Measurements from ENCODE around the gene ARHGAP36.

The ARHGAP36 gene

DNA sequence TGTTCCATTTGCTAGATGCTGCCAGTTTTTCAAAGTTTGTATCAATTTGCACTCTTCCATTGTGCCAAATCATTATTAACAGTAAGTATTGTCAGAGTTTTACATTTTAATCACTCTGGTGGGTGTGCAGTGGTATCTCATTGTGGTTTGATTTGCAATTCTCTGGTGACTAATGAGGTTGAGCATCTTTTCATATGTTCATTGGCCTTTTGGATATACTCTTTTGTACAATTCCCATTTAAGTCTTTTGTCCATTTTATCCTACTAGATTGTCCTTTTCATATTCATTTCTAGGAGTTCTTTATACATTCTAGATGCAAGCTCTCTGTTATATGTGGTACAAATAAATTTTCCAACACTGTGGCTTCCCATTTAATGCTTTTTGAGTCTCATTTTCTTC lies 17.4 kb upstream of the ARHGAP36 start:
- Histone ChIP-seq H2BK120ac (ENCODE audit: low read depth, low read length) (no peak overlapping the region), H4K5ac (ENCODE audit: low read length) (no peak overlapping the region), H4K8ac (ENCODE audit: low read depth, low read length) (no peak overlapping the region), H3K56ac (ENCODE audit: low read length) (no peak overlapping the region), H3K9ac (ENCODE audit: low read length) (no peak overlapping the region), H3K4me2 (ENCODE audit: low read length) (no peak overlapping the region), H2AK5ac (ENCODE audit: low read length) (no peak overlapping the region), H2BK15ac (replicated peaks; ENCODE audit: low read depth) (no peak overlapping the region), H3K4ac (ENCODE audit: low read depth, low read length) (no peak overlapping the region), H3K23ac (ENCODE audit: low read length) (no peak overlapping the region), H3K79me2 (ENCODE audit: control insufficient read depth, insufficient read depth, low read length) (no peaks in the 10 kb centered on the region), H3K27ac (ENCODE audit: low read depth, low read length) (no peak overlapping the region), H3K4me3 (ENCODE audit: low read length) (no peak overlapping the region), H2BK5ac (ENCODE audit: low read length) (no peak overlapping the region), H3K18ac (ENCODE audit: low read length) (no peak overlapping the region), H3K4me1 (ENCODE audit: control insufficient read depth, low read depth, low read length) (no peaks in the 10 kb centered on the region), H3K36me3 (ENCODE audit: control insufficient read depth, insufficient read depth, low read length) (no peaks in the 10 kb centered on the region), H3K27me3 (ENCODE audit: insufficient read depth, low read length, poor library complexity) (no peaks in the 10 kb centered on the region), H3K79me1 (ENCODE audit: low read length) (no peaks in the 10 kb centered on the region)
- no peak for DNase-seq

DNA sequence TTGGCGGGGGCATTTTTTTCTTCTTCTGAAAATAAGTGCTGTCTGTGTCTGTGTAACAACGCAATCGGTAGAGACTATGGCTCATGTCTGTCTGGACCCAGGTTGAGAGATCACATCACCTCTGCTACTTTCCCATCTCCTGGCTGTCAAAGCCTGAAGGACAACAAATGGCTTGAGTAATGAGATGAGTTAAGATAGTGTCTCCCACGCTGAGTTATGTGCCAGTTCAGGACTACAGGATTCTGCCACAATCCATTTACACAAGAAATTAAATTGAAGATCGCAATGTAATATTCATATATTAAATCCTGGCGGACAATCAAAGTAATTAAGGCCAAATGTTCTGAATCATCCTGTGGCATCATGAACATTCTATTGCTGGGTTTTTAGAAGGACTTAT lies 16.5 kb upstream of the ARHGAP36 start:
- WGBS (ENCODE audit: extremely low coverage, insufficient coverage, low lambda C conversion rate) = no CpG with 5 or more reads among the region's 6 CpGs
- Histone ChIP-seq H3K9ac (ENCODE audit: low read length) (no peak overlapping the region), H3K4me3 (ENCODE audit: low read length) (no peak overlapping the region), H3K27me3 (ENCODE audit: insufficient read depth, low read length, poor library complexity) (no peaks in the 10 kb centered on the region), H3K4me2 (ENCODE audit: low read length) (no peak overlapping the region), H4K8ac (ENCODE audit: low read depth, low read length) (no peak overlapping the region), H3K36me3 (ENCODE audit: control insufficient read depth, insufficient read depth, low read length) (no peaks in the 10 kb centered on the region), H4K5ac (ENCODE audit: low read length) (no peak overlapping the region), H2BK120ac (ENCODE audit: low read depth, low read length) (no peak overlapping the region), H3K4ac (ENCODE audit: low read depth, low read length) (no peak overlapping the region), H2BK15ac (replicated peaks; ENCODE audit: low read depth) (no peak overlapping the region), H3K18ac (ENCODE audit: low read length) (no peak overlapping the region), H3K79me2 (ENCODE audit: control insufficient read depth, insufficient read depth, low read length) (no peaks in the 10 kb centered on the region), H3K4me1 (ENCODE audit: control insufficient read depth, low read depth, low read length) (no peaks in the 10 kb centered on the region), H3K23ac (ENCODE audit: low read length) (no peak overlapping the region), H3K56ac (ENCODE audit: low read length) (no peak overlapping the region), H3K79me1 (ENCODE audit: low read length) (no peaks in the 10 kb centered on the region), H3K27ac (ENCODE audit: low read depth, low read length) (no peak overlapping the region), H2BK5ac (ENCODE audit: low read length) (no peak overlapping the region), H2AK5ac (ENCODE audit: low read length) (no peak overlapping the region)
- DNase-seq = no peak

DNA sequence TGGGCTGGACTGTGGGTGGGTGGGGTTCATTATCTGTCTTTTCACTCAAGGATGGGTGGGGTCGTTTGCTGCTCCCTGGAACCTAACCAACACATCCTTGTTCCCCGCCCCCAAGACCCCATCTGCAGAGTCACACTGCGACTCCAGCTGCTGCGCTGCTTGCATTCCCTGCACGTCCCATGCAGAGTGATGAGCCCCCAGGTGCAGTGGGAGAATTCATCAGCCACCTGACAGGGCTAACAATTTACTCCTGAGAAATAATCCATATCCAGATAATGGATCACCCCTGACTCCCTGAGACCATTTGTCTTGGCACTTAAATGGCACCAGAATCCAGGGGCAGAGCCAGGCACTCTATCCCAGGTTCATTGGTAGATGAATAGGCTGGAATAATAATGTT lies 12.4 kb upstream of the ARHGAP36 start:
- Histone ChIP-seq H3K79me2 (ENCODE audit: control insufficient read depth, insufficient read depth, low read length) (no peaks in the 10 kb centered on the region), H3K36me3 (ENCODE audit: control insufficient read depth, insufficient read depth, low read length) (no peaks in the 10 kb centered on the region), H3K27me3 (ENCODE audit: insufficient read depth, low read length, poor library complexity) (no peaks in the 10 kb centered on the region), H2BK120ac (ENCODE audit: low read depth, low read length) (no peak overlapping the region), H3K79me1 (ENCODE audit: low read length) (no peaks in the 10 kb centered on the region), H3K4me3 (ENCODE audit: low read length) (no peak overlapping the region), H3K23ac (ENCODE audit: low read length) (no peak overlapping the region), H2AK5ac (ENCODE audit: low read length) (no peak overlapping the region), H3K18ac (ENCODE audit: low read length) (no peak overlapping the region), H3K4ac (ENCODE audit: low read depth, low read length) (no peak overlapping the region), H3K27ac (ENCODE audit: low read depth, low read length) (no peak overlapping the region), H2BK15ac (replicated peaks; ENCODE audit: low read depth) (no peak overlapping the region), H3K9ac (ENCODE audit: low read length) (no peak overlapping the region), H4K8ac (ENCODE audit: low read depth, low read length) (no peak overlapping the region), H3K4me2 (ENCODE audit: low read length) (no peak overlapping the region), H3K56ac (ENCODE audit: low read length) (no peak overlapping the region), H2BK5ac (ENCODE audit: low read length) (no peak overlapping the region), H4K5ac (ENCODE audit: low read length) (no peak overlapping the region), H3K4me1 (ENCODE audit: control insufficient read depth, low read depth, low read length) (no peaks in the 10 kb centered on the region)
- no CpG with 5 or more reads among the region's 5 CpGs for WGBS (ENCODE audit: extremely low coverage, insufficient coverage, low lambda C conversion rate)
- no peak for DNase-seq

DNA sequence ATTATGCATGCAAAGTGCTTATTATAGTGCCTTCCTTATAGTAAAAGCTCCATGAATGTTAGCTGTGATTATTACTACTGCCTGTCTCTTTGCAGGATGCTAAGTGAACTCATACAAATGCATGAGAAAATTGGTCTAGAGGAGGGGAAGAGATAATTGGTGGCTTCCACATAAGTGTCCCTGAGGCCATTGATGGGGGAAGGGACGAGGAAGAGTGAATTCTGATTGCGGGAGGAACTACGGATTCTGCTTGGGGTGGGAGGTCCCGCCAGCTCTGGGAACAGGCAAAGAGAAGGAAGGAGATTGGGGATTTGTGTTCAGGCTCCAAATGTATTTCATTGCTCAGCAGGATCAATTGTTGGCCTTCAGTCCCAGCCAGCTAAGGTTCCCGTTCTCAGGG lies 11.6 kb upstream of the ARHGAP36 start:
- no peak overlapping the region for H3K4me2 ChIP-seq (ENCODE audit: low read length)
- H3K56ac ChIP-seq (ENCODE audit: low read length) = no peak overlapping the region
- no peak overlapping the region for H4K8ac ChIP-seq (ENCODE audit: low read depth, low read length)
- no peak overlapping the region for H2BK5ac ChIP-seq (ENCODE audit: low read length)
- no peak overlapping the region for H3K4me3 ChIP-seq (ENCODE audit: low read length)
- no peak overlapping the region for H2AK5ac ChIP-seq (ENCODE audit: low read length)
- no peaks in the 10 kb centered on the region for H3K79me1 ChIP-seq (ENCODE audit: low read length)
- no peak overlapping the region for H2BK15ac ChIP-seq (replicated peaks; ENCODE audit: low read depth)
- no peak overlapping the region for H4K5ac ChIP-seq (ENCODE audit: low read length)
- no peaks in the 10 kb centered on the region for H3K27me3 ChIP-seq (ENCODE audit: insufficient read depth, low read length, poor library complexity)
- H3K18ac ChIP-seq (ENCODE audit: low read length) = no peak overlapping the region
- no peak overlapping the region for H3K23ac ChIP-seq (ENCODE audit: low read length)
- H3K4me1 ChIP-seq (ENCODE audit: control insufficient read depth, low read depth, low read length) = no peaks in the 10 kb centered on the region
- DNase-seq = no peak
- H3K36me3 ChIP-seq (ENCODE audit: control insufficient read depth, insufficient read depth, low read length) = no peaks in the 10 kb centered on the region
- H2BK120ac ChIP-seq (ENCODE audit: low read depth, low read length) = no peak overlapping the region
- no peak overlapping the region for H3K27ac ChIP-seq (ENCODE audit: low read depth, low read length)
- WGBS (ENCODE audit: extremely low coverage, insufficient coverage, low lambda C conversion rate) = no CpG with 5 or more reads among the region's 5 CpGs
- no peak overlapping the region for H3K9ac ChIP-seq (ENCODE audit: low read length)
- no peak overlapping the region for H3K4ac ChIP-seq (ENCODE audit: low read depth, low read length)
- H3K79me2 ChIP-seq (ENCODE audit: control insufficient read depth, insufficient read depth, low read length) = no peaks in the 10 kb centered on the region

DNA sequence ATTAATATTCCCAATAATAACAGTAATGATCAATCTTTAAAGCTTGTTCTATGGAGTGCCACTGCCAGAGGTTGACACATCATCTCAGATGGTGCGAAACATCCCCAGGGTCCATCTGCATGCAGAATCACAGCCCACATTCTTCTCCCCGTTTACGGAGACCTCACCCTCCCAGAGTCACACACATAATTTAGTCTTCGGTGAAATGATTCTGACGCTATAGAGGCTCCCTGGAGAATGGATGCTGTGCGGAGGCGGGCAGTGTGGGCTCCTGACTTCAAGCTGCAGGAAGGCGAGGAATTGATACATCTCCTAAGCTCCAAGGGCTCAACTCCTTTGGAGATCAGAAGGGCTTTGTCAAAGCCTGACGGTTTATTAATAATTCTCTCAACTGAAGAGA lies 11.0 kb upstream of the ARHGAP36 start:
- no peaks in the 10 kb centered on the region for H3K79me2 ChIP-seq (ENCODE audit: control insufficient read depth, insufficient read depth, low read length)
- no peak overlapping the region for H3K56ac ChIP-seq (ENCODE audit: low read length)
- H4K5ac ChIP-seq (ENCODE audit: low read length) = no peak overlapping the region
- H2BK120ac ChIP-seq (ENCODE audit: low read depth, low read length) = no peak overlapping the region
- H2BK15ac ChIP-seq (replicated peaks; ENCODE audit: low read depth) = no peak overlapping the region
- WGBS (ENCODE audit: extremely low coverage, insufficient coverage, low lambda C conversion rate) = no CpG with 5 or more reads among the region's 9 CpGs
- no peaks in the 10 kb centered on the region for H3K27me3 ChIP-seq (ENCODE audit: insufficient read depth, low read length, poor library complexity)
- H3K4me3 ChIP-seq (ENCODE audit: low read length) = no peak overlapping the region
- no peak overlapping the region for H2BK5ac ChIP-seq (ENCODE audit: low read length)
- no peak for DNase-seq
- H4K8ac ChIP-seq (ENCODE audit: low read depth, low read length) = no peak overlapping the region
- no peak overlapping the region for H3K9ac ChIP-seq (ENCODE audit: low read length)
- no peak overlapping the region for H2AK5ac ChIP-seq (ENCODE audit: low read length)
- H3K36me3 ChIP-seq (ENCODE audit: control insufficient read depth, insufficient read depth, low read length) = no peaks in the 10 kb centered on the region
- no peak overlapping the region for H3K23ac ChIP-seq (ENCODE audit: low read length)
- no peak overlapping the region for H3K27ac ChIP-seq (ENCODE audit: low read depth, low read length)
- no peaks in the 10 kb centered on the region for H3K79me1 ChIP-seq (ENCODE audit: low read length)
- no peak overlapping the region for H3K18ac ChIP-seq (ENCODE audit: low read length)
- H3K4ac ChIP-seq (ENCODE audit: low read depth, low read length) = no peak overlapping the region
- H3K4me1 ChIP-seq (ENCODE audit: control insufficient read depth, low read depth, low read length) = no peaks in the 10 kb centered on the region
- no peak overlapping the region for H3K4me2 ChIP-seq (ENCODE audit: low read length)

DNA sequence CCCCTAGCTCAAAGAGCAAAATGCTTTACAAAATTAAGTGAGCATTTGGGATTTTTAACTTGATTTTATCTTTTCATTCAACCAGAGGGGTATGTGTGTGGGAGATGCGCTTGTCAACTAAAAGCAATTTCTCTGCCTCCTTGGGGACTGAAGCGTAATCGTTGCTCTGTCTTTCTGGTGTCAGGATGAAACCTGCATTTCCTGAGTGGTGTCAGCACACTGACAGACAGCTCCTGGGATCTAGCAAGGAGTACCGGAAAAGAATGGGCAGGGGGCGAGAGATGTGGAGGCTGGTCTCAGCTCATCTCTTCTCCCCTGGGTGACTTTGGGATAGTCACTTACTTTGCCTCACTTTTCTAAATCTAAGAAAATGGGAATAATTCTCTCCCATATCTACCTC lies 5.1 kb upstream of the ARHGAP36 start:
- no peak overlapping the region for H3K27ac ChIP-seq (ENCODE audit: low read depth, low read length)

More for the DNA sequence above, 5.1 kb upstream of the ARHGAP36 start:
- Histone ChIP-seq H3K4me2 (ENCODE audit: low read length) (no peak overlapping the region), H3K56ac (ENCODE audit: low read length) (no peak overlapping the region), H3K79me2 (ENCODE audit: control insufficient read depth, insufficient read depth, low read length) (no peaks in the 10 kb centered on the region), H3K4me3 (ENCODE audit: low read length) (no peak overlapping the region), H3K27me3 (ENCODE audit: insufficient read depth, low read length, poor library complexity) (peaks cover 5% of the 10 kb centered on the region), H3K18ac (ENCODE audit: low read length) (no peak overlapping the region), H2BK5ac (ENCODE audit: low read length) (no peak overlapping the region), H3K9ac (ENCODE audit: low read length) (no peak overlapping the region), H2AK5ac (ENCODE audit: low read length) (no peak overlapping the region), H3K4me1 (ENCODE audit: control insufficient read depth, low read depth, low read length) (no peaks in the 10 kb centered on the region), H4K8ac (ENCODE audit: low read depth, low read length) (no peak overlapping the region), H3K23ac (ENCODE audit: low read length) (no peak overlapping the region), H2BK120ac (ENCODE audit: low read depth, low read length) (no peak overlapping the region), H3K4ac (ENCODE audit: low read depth, low read length) (no peak overlapping the region), H3K79me1 (ENCODE audit: low read length) (no peaks in the 10 kb centered on the region), H3K36me3 (ENCODE audit: control insufficient read depth, insufficient read depth, low read length) (no peaks in the 10 kb centered on the region), H2BK15ac (replicated peaks; ENCODE audit: low read depth) (no peak overlapping the region), H4K5ac (ENCODE audit: low read length) (no peak overlapping the region)
- no peak for DNase-seq
- WGBS (ENCODE audit: extremely low coverage, insufficient coverage, low lambda C conversion rate) = no CpG with 5 or more reads among the region's 5 CpGs
